IPS DF 6.9 (cell line): ENCODE results near the gene OSBPL3.
"Not testable (repeated sequence)": the region's sequence is repeated elsewhere in the genome, so short reads cannot be mapped to it uniquely, and the experiment has no call there.

Experiments used
- DNase-seq: peaks from one replicate; pipeline ENCODE4 v3.0.0-alpha.2; 2013; ENCODE audit warnings: low read depth, low spot score
- H3K27ac ChIP-seq: one replicate; pipeline ENCODE4 v1.5.1; 2013; ENCODE audit warnings: low read length, control low read depth
- H3K27me3 ChIP-seq: 2 replicates; pipeline ENCODE4 v1.6.1; 2013; ENCODE audit warnings: mild to moderate bottlenecking, low read length; ENCODE audit not compliant: control insufficient read depth, insufficient read depth
- H3K36me3 ChIP-seq: 2 replicates; pipeline ENCODE4 v1.6.1; 2013; ENCODE audit warnings: low read length; ENCODE audit not compliant: control insufficient read depth, insufficient read depth
- H3K4me1 ChIP-seq: 2 replicates; pipeline ENCODE4 v1.6.1; 2013; ENCODE audit warnings: low read length; ENCODE audit not compliant: control insufficient read depth, insufficient read depth
- H3K4me3 ChIP-seq: 2 replicates; pipeline ENCODE4 v1.5.1; 2013; ENCODE audit warnings: mild to moderate bottlenecking, low read length
- H3K9me3 ChIP-seq: 2 replicates; pipeline ENCODE4 v1.6.1; 2013; ENCODE audit warnings: low read length, inconsistent platforms; ENCODE audit not compliant: control insufficient read depth, insufficient read depth
- WGBS: extraction: QIAGEN DNeasy Blood & Tissue Kit; methylation state at CpG from one replicate; pipeline ENCODE4 v1.1.7; 2013; ENCODE audit warnings: mixed read lengths, missing lambda C conversion rate; ENCODE audit not compliant: insufficient read length, insufficient coverage; 5-methylcytosine and 5-hydroxymethylcytosine counted together

Gene OSBPL3

DNA sequence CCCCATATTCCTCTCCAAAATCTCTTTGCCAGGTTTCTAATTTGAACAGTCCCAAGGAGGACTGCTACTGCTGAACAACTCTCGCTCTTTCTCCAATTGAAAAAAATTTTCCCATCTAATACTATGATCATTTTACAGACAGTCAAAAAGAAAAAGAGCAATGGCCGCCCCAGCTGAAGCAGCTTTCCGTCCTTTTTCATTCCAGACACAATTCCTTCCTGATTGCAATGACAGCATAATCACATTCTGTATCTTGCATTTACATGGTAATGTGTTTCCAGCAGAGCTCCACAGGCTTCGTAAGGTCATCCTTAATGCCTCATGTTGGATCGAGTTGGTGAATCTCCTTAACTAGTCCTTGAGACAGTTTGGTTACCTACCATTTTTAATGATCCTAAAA, 177.7 kb downstream of the OSBPL3 start:
- no peaks in the 10 kb centered on the region for H3K27me3 ChIP-seq
- DNase-seq = no peak
- H3K27ac ChIP-seq = no peak overlapping the region
- H3K4me1 ChIP-seq = no peaks in the 10 kb centered on the region
- H3K4me3 ChIP-seq = no peak overlapping the region
- no peaks in the 10 kb centered on the region for H3K9me3 ChIP-seq
- WGBS = no CpG with 5 or more reads among the region's 5 CpGs
- H3K36me3 ChIP-seq = no peaks in the 10 kb centered on the region; the same call in 1 of the 2 replicates

DNA sequence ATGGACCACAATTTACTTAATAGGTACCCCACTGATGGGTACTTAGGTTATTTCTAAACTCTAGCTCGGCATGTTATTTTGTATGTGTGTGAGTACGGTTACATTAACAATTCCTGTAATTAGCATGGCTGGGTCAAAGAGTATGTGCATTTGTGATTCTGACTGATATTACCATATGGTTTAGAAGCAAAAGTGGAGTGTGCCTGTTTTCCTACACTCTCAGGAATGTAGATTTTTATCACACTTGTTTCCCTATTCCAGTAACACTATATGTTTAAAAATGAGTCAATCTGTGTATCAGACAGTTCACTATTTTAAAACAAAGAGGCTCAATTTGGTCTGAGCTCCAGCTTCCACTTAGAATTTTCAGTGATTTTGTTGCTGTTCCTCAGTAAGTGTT, 178.1 kb downstream of the OSBPL3 start:
- H3K4me3 ChIP-seq = no peak overlapping the region
- no peak overlapping the region for H3K27ac ChIP-seq
- H3K36me3 ChIP-seq = no peaks in the 10 kb centered on the region; the same call in 1 of the 2 replicates
- no peaks in the 10 kb centered on the region for H3K27me3 ChIP-seq
- H3K4me1 ChIP-seq = no peaks in the 10 kb centered on the region
- DNase-seq = no peak
- no peaks in the 10 kb centered on the region for H3K9me3 ChIP-seq
- WGBS = no CpG with 5 or more reads among the region's 2 CpGs

DNA sequence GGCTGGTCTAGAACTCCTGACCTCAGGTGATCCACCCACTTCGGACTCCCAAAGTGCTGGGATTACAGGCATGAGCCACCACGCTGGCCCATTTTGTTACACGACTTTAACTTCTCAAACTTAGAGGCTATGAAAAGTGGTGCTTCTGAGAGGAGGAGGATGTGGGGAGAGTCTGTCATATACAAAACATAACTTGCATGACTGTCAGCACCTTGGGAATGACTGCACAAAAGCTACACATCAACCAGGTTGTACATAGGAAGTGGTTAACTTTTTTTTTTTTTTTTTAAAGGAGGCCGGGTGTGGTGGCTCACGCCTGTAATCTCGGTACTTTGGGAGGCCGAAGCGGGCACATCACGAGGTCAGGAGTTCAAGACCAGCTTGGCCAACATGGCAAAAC, 179.3 kb downstream of the OSBPL3 start:
- no peaks in the 10 kb centered on the region; the same call in 1 of the 2 replicates for H3K36me3 ChIP-seq
- H3K4me1 ChIP-seq = no peaks in the 10 kb centered on the region
- no CpG with 5 or more reads among the region's 9 CpGs for WGBS

DNA sequence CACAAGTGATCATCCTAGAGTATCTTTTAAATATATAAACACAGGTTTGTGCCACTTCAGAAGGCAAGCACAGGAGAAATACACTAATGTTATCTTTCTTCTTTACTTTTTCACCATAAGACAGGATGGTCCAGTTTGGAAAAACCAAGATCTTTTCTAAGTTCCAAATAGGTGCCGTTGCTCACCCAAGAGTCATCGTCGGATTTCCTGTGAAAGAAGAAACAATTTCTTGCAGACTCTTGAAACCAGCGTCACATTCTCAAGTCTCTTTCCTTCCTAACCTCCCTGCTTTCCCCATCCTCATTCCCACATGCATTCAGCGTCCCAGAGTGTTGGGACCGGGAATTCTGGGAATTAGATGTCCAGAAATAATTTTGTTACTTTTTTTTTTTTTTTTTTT, 179.9 kb downstream of the OSBPL3 start:
- no CpG with 5 or more reads among the region's 6 CpGs for WGBS
- no peaks in the 10 kb centered on the region for H3K9me3 ChIP-seq
- H3K36me3 ChIP-seq = no peaks in the 10 kb centered on the region; the same call in 1 of the 2 replicates
- no peak overlapping the region for H3K4me3 ChIP-seq
- DNase-seq = no peak
- H3K4me1 ChIP-seq = no peaks in the 10 kb centered on the region
- no peaks in the 10 kb centered on the region for H3K27me3 ChIP-seq
- H3K27ac ChIP-seq = no peak overlapping the region

More for the DNA sequence above, 179.3 kb downstream of the OSBPL3 start:
- H3K27me3 ChIP-seq = no peaks in the 10 kb centered on the region
- DNase-seq = no peak
- H3K4me3 ChIP-seq = no peak overlapping the region
- no peak overlapping the region for H3K27ac ChIP-seq
- H3K9me3 ChIP-seq = no peaks in the 10 kb centered on the region

DNA sequence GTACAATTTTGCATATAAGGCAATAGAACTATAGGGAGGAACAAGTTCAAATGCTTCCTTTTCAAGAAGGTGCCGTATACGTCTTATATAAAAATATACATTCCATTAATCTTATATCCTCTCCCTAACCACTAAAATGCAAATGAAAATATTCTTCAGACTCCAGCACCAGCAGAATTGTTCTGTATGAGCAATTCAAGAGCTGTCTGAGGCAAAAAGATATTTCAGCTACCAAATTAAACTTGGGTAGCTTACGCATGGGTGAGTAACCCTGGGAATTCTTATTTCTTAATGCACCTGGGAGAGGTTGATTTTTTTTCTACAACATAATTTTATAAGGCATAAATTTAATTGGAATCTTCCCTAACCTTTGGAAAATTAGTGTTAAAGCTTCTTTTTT, 180.5 kb downstream of the OSBPL3 start:
- Histone ChIP-seq H3K9me3 (no peaks in the 10 kb centered on the region), H3K36me3 (no peaks in the 10 kb centered on the region; the same call in 1 of the 2 replicates), H3K27ac (no peak overlapping the region), H3K4me1 (no peaks in the 10 kb centered on the region), H3K27me3 (no peaks in the 10 kb centered on the region), H3K4me3 (no peak overlapping the region)
- WGBS = 100% methylated on average over 2 of the region's 3 CpGs
- no peak for DNase-seq

DNA sequence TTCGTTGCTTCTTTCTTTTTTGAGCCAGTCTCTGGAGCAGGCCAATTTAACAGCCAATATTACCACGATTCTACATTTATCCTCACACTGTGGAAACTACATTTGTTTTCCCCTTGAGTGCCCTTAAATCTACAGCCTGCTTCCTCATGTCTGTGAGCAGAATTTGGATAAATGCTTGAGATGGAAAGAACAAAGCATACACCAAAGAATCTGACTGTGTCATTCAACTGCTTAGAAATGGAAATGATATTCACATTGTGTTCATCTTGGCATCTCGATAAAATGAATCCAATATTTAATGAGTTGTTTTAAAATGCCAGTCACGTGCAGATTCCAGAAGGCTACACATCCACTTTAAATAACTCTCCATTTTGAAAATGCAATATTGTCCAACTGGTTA, 181.7 kb downstream of the OSBPL3 start:
- Histone ChIP-seq H3K27me3 (no peaks in the 10 kb centered on the region), H3K27ac (no peak overlapping the region), H3K9me3 (no peaks in the 10 kb centered on the region), H3K4me1 (no peaks in the 10 kb centered on the region), H3K4me3 (no peak overlapping the region), H3K36me3 (no peaks in the 10 kb centered on the region; the same call in 1 of the 2 replicates)
- no peak for DNase-seq
- no CpG with 5 or more reads among the region's 4 CpGs for WGBS

DNA sequence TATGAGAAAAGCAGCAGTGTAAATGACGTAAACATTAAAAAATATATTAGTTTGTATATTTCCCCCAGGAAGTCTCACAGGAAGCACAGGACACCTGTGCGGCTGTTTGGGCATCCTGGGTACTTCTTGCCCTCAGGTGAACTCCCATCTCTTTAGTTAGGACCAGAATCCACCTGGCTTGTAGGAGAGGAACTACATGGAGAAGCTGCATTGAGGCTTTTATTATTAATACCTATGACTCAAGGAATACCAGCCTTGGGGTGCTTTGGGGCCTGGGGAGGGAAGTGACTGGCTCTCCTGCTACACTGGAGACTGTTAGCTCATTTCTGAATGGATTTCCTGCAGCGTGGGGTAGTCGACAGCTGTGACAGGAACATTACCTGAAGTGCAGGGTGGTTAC, 182.7 kb downstream of the OSBPL3 start:
- no CpG with 5 or more reads among the region's 4 CpGs for WGBS
- Histone ChIP-seq H3K4me1 (no peaks in the 10 kb centered on the region), H3K4me3 (no peak overlapping the region), H3K36me3 (no peaks in the 10 kb centered on the region; the same call in 1 of the 2 replicates), H3K27me3 (no peaks in the 10 kb centered on the region), H3K27ac (no peak overlapping the region), H3K9me3 (no peaks in the 10 kb centered on the region)
- DNase-seq = no peak

DNA sequence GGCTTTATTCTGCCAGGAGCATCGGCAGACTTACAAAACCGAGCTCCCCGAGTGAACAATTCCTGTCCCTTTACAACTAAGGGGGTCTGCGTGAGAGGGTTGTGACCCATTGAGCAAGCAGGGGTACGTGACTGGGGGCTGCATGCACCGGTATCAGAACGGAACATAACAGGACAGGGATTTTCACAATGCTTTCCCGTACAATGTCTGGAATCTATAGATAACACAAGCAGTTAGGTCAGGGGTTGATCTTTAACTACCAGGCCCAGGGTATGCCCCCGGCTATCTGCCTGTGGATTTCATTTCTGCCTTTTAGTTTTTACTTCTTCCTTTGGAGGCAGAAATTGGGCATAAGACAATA, 184.6 kb downstream of the OSBPL3 start:
- DNase-seq = no peak
- Histone ChIP-seq H3K9me3 (no peaks in the 10 kb centered on the region), H3K27me3 (no peaks in the 10 kb centered on the region), H3K36me3 (no peaks in the 10 kb centered on the region), H3K4me3 (no peak overlapping the region), H3K27ac (no peak overlapping the region), H3K4me1 (no peaks in the 10 kb centered on the region)
- no CpG with 5 or more reads among the region's 9 CpGs for WGBS

DNA sequence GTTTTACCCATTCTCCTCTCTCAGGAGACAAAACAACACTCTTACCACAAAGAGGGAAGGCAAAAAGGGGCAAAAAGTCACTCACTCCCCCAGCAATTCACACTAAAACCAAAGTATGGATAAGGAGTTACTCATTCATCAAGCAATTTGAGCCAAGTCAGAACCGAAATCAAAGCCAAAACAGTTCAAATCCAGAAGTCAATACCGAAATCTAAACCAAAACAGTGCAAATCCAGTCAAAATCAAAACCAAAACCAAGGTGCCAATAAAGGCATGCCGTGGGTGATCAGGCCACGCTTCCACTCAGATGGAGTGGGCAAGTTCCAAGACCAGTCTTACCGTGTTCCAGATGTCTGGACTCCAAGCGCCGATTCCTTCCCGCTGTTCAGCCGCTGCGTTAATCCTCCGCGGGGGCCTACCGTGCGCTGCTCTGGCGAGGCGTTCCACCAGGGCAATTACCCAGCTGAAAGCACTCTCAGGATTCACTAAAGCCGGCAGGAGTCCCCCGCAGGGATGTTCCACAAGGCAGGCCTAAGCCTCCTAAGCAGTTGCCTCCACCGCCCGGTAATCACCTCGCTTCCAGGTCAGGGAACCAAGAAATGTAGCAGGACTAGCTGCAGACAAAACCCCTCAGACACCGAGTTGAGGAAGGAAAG, 185.1 kb downstream of the OSBPL3 start:
- not testable (repeated sequence) for H3K9me3 ChIP-seq, H3K27me3 ChIP-seq, H3K4me3 ChIP-seq, H3K4me1 ChIP-seq, H3K36me3 ChIP-seq, DNase-seq, H3K27ac ChIP-seq
- WGBS = no CpG with 5 or more reads among the region's 22 CpGs

DNA sequence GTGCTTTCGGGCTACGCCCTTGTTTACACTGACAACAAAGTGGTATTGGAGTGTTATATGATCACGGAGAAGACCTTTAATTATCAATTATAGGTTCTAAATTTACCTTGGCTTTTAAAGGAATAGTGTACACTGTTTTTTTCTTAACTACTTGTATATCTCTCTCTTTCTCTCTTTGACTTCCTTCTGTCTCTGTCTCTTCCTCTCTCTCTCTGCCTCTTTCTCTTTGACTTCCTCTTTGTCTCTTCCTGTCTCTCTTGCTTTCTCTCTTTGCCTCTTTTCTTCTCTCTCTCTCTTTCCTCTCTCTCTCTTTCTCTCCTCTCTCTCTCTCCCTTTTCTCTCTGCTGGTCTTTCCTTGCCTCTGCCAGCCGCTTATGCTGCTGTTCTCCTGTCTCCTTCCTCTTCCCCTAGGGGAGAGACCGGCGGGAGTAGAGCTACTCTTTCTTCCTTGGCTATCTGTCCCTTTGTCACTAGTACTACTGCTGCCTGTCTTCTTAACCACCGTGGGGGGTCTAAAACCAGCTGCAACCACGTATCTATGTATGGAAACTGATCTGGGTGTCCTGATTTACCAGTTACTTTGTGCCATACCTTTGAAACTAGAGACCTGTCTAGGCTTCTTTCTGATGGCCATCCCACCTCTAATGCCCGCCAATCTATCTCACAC, 185.9 kb downstream of the OSBPL3 start:
- H3K9me3 ChIP-seq = no peaks in the 10 kb centered on the region
- no peaks in the 10 kb centered on the region for H3K27me3 ChIP-seq
- H3K4me1 ChIP-seq = no peaks in the 10 kb centered on the region
- no peaks in the 10 kb centered on the region for H3K36me3 ChIP-seq
- no peak overlapping the region for H3K27ac ChIP-seq
- no CpG with 5 or more reads among the region's 9 CpGs for WGBS
- no peak for DNase-seq
- H3K4me3 ChIP-seq = no peak overlapping the region
